DOHH2 (cell line): ENCODE data around the gene C19orf81.

Source experiments
- H3F3A ChIP-seq: fragments of 200-600 bp; sonication (generic), shearing (Covaris generic); 2 replicates; pipeline ENCODE4 v1.6.0; 2016; ENCODE audit warnings: antibody characterized with exemption, mild to moderate bottlenecking; ENCODE audit not compliant: control insufficient read depth, insufficient read depth
- H3K27ac ChIP-seq: fragments of 200-600 bp; sonication (generic); 2 replicates; pipeline ENCODE4 v1.5.1; 2014; ENCODE audit warnings: low read depth, mild to moderate bottlenecking, low read length, moderate library complexity
- H3K27me3 ChIP-seq: fragments of 200-600 bp; sonication (generic); 2 replicates; pipeline ENCODE4 v1.6.1; 2014; ENCODE audit warnings: mild to moderate bottlenecking, low read length, mixed read lengths; ENCODE audit not compliant: control insufficient read depth
- H3K36me3 ChIP-seq: fragments of 200-600 bp; sonication (generic); 2 replicates; pipeline ENCODE4 v1.6.1; 2014; ENCODE audit warnings: mild to moderate bottlenecking, low read length, moderate library complexity, mixed read lengths; ENCODE audit not compliant: control insufficient read depth
- H3K4me1 ChIP-seq: fragments of 200-600 bp; sonication (generic); 2 replicates; pipeline ENCODE4 v1.6.1; 2014; ENCODE audit warnings: mild to moderate bottlenecking, low read length, mixed read lengths; ENCODE audit not compliant: control insufficient read depth
- H3K4me2 ChIP-seq: fragments of 200-600 bp; sonication (generic); 2 replicates; pipeline ENCODE4 v1.6.0; 2014; ENCODE audit warnings: mild to moderate bottlenecking, low read length, moderate library complexity
- H3K4me3 ChIP-seq: fragments of 200-600 bp; sonication (generic); 2 replicates; pipeline ENCODE4 v1.5.1; 2014; ENCODE audit warnings: mild to moderate bottlenecking, low read length, mixed read lengths
- H3K79me2 ChIP-seq: fragments of 200-600 bp; sonication (generic); 2 replicates; pipeline ENCODE4 v1.6.1; 2014; ENCODE audit warnings: mild to moderate bottlenecking, low read length, mixed read lengths; ENCODE audit not compliant: control insufficient read depth
- H3K9me2 ChIP-seq: fragments of 200-600 bp; sonication (generic); replicated peaks from 2 replicates; pipeline ENCODE4 v1.6.1; 2014; ENCODE audit warnings: mild to moderate bottlenecking, low read length, mixed read lengths; ENCODE audit not compliant: control insufficient read depth
- H3K9me3 ChIP-seq: fragments of 200-600 bp; sonication (generic); 2 replicates; pipeline ENCODE4 v1.6.1; 2014; ENCODE audit warnings: antibody characterized with exemption, low read length, mixed read lengths; ENCODE audit not compliant: control insufficient read depth, insufficient read depth
- H4K20me1 ChIP-seq: fragments of 200-600 bp; sonication (generic); 2 replicates; pipeline ENCODE4 v1.6.0; 2014; ENCODE audit warnings: low read depth, mild to moderate bottlenecking, antibody characterized with exemption, low read length, moderate library complexity; ENCODE audit not compliant: control insufficient read depth, insufficient read depth
- CTCF ChIP-seq: fragments of 200-600 bp; sonication (generic); IDR thresholded peaks from one replicate; pipeline ENCODE4 v1.5.1; 2014; ENCODE audit warnings: antibody characterized with exemption, mild to moderate bottlenecking, low read depth, low read length; ENCODE audit not compliant: poor library complexity, severe bottlenecking
- EZH2phosphoT487 ChIP-seq: fragments of 200-600 bp; sonication (generic); IDR thresholded peaks from 2 replicates; pipeline ENCODE4 v1.6.1; 2017; ENCODE audit warnings: borderline replicate concordance, mild to moderate bottlenecking, antibody characterized with exemption, low read length, moderate library complexity, mixed read lengths

C19orf81 gene

GRCh38 chr19:50661766-50662650, 12.8 kb downstream of the C19orf81 start:
- Histone ChIP-seq H3K4me2 (no peak overlapping the region), H3K36me3 (no peaks in the 10 kb centered on the region), H3F3A (no peaks in the 10 kb centered on the region; the same call in 1 of the 2 replicates), H3K4me3 (no peak overlapping the region), H3K4me1 (0 out of 2 replicates have a peak, but pooled peaks cover 2% of the 10 kb centered on the region), H3K79me2 (no peaks in the 10 kb centered on the region), H3K9me2 (no peaks in the 10 kb centered on the region), H3K27ac (no peak overlapping the region), H3K9me3 (peaks cover 4% of the 10 kb centered on the region; the same call in 1 of the 2 replicates), H4K20me1 (no peaks in the 10 kb centered on the region), H3K27me3 (no peaks in the 10 kb centered on the region)
- TF ChIP-seq EZH2phosphoT487 (no peak), CTCF (no peak)

GRCh38 chr19:50662651-50663481, 13.6 kb downstream of the C19orf81 start:
- H3F3A ChIP-seq = no peaks in the 10 kb centered on the region; the same call in 1 of the 2 replicates
- no peaks in the 10 kb centered on the region for H4K20me1 ChIP-seq
- no peaks in the 10 kb centered on the region for H3K36me3 ChIP-seq
- no peaks in the 10 kb centered on the region for H3K79me2 ChIP-seq
- no peaks in the 10 kb centered on the region for H3K9me2 ChIP-seq
- 0 out of 2 replicates have a peak, but pooled peaks cover 2% of the 10 kb centered on the region for H3K4me1 ChIP-seq
- no peaks in the 10 kb centered on the region for H3K27me3 ChIP-seq
- H3K27ac ChIP-seq = no peak overlapping the region
- TF ChIP-seq EZH2phosphoT487 (no peak), CTCF (no peak)
- H3K4me3 ChIP-seq = no peak overlapping the region
- peaks cover 4% of the 10 kb centered on the region; the same call in 1 of the 2 replicates for H3K9me3 ChIP-seq
- no peak overlapping the region for H3K4me2 ChIP-seq

- Histone ChIP-seq H3F3A (no peaks in the 10 kb centered on the region; the same call in 1 of the 2 replicates), H3K27me3 (no peaks in the 10 kb centered on the region), H3K36me3 (no peaks in the 10 kb centered on the region), H4K20me1 (no peaks in the 10 kb centered on the region), H3K27ac (no peak overlapping the region), H3K9me3 (peaks cover 4% of the 10 kb centered on the region; the same call in 1 of the 2 replicates), H3K4me1 (0 out of 2 replicates have a peak, but pooled peaks cover 2% of the 10 kb centered on the region), H3K4me3 (no peak overlapping the region), H3K79me2 (no peaks in the 10 kb centered on the region), H3K4me2 (no peak overlapping the region), H3K9me2 (no peaks in the 10 kb centered on the region)
- TF ChIP-seq CTCF = peak; percentile 11
- TF ChIP-seq EZH2phosphoT487 = no peak
Observed at GRCh38 chr19:50663482-50663790, 14.2 kb downstream of the C19orf81 start.
